GM18907 (cell line): ENCODE measurements around the gene NHERF2.

ENCODE experiments used
- ATAC-seq: cut with Tn5 transposase; IDR thresholded peaks from one replicate; pipeline ENCODE4 v1.9.1; 2021; ENCODE audit warnings: mild to moderate bottlenecking, moderate library complexity; ENCODE audit not compliant: unreplicated experiment

Gene NHERF2

GRCh38 chr16:2038382-2039231 lies 11.9 kb downstream of the NHERF2 start:
- no peak for ATAC-seq

GRCh38 chr16:2039274-2040031 lies 12.8 kb downstream of the NHERF2 start:
- no peak for ATAC-seq

- no peak for ATAC-seq
Measured at GRCh38 chr16:2040041-2040786, 13.5 kb downstream of the NHERF2 start.

- ATAC-seq = no peak
Measured at GRCh38 chr16:2040787-2041522, 14.3 kb downstream of the NHERF2 start.

GRCh38 chr16:2042171-2042985 lies 15.7 kb downstream of the NHERF2 start:
- no peak for ATAC-seq

- ATAC-seq = no peak
Measured at GRCh38 chr16:2042986-2043666, 16.4 kb downstream of the NHERF2 start.

- no peak for ATAC-seq
Measured at GRCh38 chr16:2043667-2044451, 17.2 kb downstream of the NHERF2 start.

- ATAC-seq = no peak
Measured at GRCh38 chr16:2044541-2044940, 17.8 kb downstream of the NHERF2 start.

- ATAC-seq = no peak
Measured at GRCh38 chr16:2045965-2046892, 19.5 kb downstream of the NHERF2 start.

- peak; percentile 3 for ATAC-seq
Measured at GRCh38 chr16:2046893-2047329, 20.2 kb downstream of the NHERF2 start.

- peak; percentile 88 for ATAC-seq
Measured at GRCh38 chr16:2047330-2048115, 20.8 kb downstream of the NHERF2 start, which contains the start of the genes NTHL1 and TSC2. NTHL1 (minus strand) TSS chr16:2047834; CDS start chr16:2047823, 11 bp downstream. TSC2 (plus strand) TSS chr16:2047985; CDS start chr16:2048616, 631 bp downstream.

- no peak for ATAC-seq
Measured at GRCh38 chr16:2048116-2048543, 21.4 kb downstream of the NHERF2 start.

- ATAC-seq = no peak
Measured at GRCh38 chr16:2053211-2053610, 26.5 kb downstream of the NHERF2 start.

- ATAC-seq = no peak
Measured at GRCh38 chr16:2053897-2054296, 27.2 kb downstream of the NHERF2 start.

GRCh38 chr16:2054543-2055245 lies 28.0 kb downstream of the NHERF2 start:
- no peak for ATAC-seq

GRCh38 chr16:2056077-2056476 lies 29.4 kb downstream of the NHERF2 start:
- ATAC-seq = no peak
